GM21526 (cell line): ENCODE results near the gene BCL6B.
"Not testable (repeated sequence)": the region's sequence is repeated elsewhere in the genome, so short reads cannot be mapped to it uniquely, and the experiment has no call there.

Experiments used
- ATAC-seq: cut with Tn5 transposase; IDR thresholded peaks from one replicate; pipeline ENCODE4 v1.9.1; 2021; ENCODE audit warnings: moderate library complexity; ENCODE audit not compliant: unreplicated experiment, low FRiP score

The BCL6B gene, protein sequence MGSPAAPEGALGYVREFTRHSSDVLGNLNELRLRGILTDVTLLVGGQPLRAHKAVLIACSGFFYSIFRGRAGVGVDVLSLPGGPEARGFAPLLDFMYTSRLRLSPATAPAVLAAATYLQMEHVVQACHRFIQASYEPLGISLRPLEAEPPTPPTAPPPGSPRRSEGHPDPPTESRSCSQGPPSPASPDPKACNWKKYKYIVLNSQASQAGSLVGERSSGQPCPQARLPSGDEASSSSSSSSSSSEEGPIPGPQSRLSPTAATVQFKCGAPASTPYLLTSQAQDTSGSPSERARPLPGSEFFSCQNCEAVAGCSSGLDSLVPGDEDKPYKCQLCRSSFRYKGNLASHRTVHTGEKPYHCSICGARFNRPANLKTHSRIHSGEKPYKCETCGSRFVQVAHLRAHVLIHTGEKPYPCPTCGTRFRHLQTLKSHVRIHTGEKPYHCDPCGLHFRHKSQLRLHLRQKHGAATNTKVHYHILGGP

DNA sequence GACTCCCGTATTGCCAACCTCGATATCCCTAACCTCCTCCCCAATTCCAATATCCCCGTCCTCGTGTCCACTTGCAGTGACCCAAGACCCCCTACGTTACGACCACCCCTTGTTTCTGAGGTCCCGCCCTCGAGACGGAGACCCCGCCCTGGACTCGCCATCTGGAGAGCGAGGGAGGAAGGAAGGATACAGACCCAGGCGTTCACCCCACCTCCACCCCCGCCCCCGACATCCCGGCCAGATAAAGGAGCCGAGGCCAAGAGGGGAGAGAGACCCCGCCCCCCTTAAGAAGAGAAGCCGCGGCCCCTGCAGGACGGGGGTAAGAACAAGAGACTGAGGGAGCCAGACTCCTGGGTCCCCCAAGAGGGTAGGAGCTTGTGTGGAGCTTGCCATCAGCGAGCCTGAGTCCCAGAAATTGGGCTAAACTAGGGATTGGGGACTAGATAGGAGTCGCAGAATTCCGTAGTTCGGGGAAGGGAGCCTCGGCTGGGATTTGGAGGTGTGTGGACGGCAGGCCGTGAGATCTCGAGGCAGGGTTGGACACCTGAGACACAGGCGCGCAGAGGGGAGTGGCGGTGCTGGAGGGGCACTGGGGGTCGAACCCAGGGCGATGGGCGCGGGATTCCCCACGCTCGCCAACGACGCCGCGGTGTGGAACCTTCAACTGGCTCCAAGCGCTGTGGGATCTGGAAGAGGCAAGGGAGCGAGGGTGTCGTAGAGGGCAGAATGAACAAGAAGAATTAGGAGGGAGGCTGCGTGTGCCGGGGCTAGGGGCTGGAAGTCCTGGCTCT, at the start of gene BCL6B:
BCL6B (plus strand) TSS at position 270 of the 791 bp plus-strand sequence. CDS start 622 bp downstream, outside the sequence.
- no peak for ATAC-seq

DNA sequence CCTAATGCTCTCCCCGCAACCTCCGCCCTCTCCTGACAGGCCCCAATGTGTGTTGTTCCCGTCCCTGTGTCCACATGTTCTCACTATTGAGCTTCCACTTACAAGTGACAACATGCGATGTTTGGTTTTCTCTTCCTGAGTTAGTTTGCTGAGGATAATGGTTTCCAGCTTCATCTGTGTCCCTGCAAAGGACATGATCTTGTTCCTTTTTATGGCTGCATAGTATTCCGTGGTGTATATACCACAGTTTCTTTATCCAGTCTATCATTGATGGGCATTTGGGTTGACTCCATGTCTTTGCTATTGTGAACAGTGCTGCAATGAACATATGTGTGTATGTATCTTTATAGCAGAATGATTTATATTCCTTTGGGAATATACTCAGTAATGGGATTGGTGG, 43.4 kb upstream of the BCL6B start:
- not testable (repeated sequence) for ATAC-seq

DNA sequence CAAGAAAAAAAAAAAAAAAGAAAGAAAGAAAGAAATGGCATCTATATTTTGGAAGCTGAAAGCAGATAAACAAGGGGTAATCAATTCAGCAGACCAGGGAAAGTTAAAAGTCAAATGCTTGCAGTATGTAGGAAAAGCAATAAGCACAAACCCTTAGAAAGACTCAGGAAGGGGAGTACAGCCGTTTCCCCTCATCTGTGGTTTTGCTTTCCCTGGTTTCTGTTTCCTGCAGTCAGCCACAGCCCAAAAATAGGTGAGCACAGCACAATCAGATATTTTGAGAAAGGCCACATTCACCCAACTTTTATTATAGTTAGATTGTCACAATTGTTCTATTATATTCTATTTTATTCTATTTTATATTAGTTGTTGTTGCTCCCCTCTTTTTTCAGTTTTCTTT, 41.4 kb upstream of the BCL6B start:
- no peak for ATAC-seq

DNA sequence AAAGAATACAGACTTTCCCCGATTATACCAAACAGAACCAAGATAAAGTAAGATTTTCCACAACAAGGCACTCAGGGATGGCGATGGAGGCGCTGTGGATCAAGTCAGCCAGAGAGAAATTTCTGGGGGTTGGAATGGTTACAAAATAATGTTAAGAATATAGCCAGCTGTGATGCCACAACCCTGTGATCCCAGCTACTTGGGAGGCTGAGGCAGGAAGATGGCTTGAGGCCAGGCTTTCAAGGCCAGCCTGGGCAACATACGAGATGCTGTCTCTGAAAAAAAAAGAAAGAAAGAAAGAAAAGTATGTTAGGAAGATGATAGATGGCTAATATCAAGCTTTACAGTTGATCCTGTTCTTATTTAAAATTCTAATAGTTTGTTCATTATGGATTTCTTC, 37.6 kb upstream of the BCL6B start:
- no peak for ATAC-seq

DNA sequence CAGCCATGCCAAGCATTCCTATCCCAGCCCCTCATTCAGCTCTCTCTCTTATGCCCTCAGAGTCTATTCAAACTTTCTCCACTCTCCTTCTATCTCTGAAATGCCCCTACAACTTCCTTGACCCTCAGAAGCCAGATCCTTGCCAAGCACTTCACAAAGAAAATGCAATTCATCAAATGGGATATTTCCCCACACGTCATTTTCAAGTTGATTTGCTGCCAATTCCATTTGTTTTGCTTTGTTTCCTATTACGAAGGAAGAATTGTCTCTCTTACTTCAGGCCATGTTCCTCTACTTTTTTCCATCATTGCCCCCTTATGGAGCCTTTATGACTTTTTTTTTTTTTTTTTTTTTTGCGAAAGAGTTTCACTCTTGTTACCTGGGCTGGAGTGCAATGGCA, 36.2 kb upstream of the BCL6B start:
- no peak for ATAC-seq

DNA sequence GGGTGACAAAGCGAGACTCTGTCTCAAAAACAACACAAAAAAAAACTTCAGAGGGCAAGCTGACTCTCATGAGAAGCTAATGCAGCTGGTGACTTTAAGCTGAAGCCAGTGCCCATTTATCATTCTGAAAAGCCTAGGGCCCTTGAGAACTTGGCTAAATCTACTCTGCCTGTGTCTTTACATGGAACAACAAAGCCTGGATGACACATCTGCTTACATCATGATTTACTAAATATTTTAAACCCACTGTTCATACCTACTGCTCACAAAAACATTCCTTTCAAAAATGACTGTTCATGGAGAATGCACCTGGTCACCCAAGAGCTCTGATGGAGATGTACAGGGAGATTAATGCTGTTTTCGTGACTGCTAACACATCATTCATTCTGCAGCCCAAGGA, 33.1 kb upstream of the BCL6B start:
- ATAC-seq, result no peak

DNA sequence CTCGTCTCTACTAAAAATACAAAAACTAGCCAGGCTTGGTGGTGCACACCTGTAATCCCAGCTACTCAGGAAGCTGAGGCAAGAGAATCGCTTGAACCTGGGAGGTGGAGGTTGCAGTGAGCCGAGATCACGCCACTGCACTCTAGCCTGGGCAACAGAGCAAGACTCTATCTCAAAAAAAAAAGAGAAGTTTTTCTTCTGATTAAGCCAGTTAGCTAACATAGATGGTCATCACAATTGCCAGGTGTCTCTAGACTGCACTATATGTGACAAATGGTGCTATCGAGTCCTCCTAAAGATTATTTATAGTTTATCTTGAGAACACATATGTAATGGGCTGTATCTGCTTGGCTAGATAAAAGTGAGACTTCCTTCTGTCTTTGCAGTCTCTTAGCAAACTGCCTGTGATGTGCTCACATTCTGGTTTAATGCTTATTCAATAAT, 29.2 kb upstream of the BCL6B start:
- ATAC-seq, result not testable (repeated sequence)

DNA sequence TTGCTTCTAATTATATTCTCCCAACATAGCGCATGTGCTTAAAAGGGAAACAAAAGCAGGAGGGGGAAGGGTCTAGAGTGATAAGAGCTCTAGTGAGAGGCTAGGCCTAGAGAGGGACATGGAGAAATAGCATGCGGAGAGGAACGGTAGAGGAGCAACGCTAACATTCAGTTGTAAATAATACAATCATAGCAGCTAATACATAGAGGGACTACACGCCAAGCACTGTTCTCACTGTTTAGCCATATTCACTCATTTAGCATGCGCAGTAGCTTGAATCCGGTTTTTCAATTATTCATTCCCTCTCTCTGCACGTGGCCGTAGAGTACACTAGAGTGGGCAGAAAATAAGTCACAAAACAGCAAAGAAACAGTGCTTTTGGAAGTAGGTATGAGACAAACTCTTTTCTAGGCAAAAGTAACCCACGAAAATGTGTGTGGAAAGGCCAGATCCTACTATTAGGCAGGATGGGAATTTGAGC, 28.7 kb upstream of the BCL6B start:
- ATAC-seq, result no peak

DNA sequence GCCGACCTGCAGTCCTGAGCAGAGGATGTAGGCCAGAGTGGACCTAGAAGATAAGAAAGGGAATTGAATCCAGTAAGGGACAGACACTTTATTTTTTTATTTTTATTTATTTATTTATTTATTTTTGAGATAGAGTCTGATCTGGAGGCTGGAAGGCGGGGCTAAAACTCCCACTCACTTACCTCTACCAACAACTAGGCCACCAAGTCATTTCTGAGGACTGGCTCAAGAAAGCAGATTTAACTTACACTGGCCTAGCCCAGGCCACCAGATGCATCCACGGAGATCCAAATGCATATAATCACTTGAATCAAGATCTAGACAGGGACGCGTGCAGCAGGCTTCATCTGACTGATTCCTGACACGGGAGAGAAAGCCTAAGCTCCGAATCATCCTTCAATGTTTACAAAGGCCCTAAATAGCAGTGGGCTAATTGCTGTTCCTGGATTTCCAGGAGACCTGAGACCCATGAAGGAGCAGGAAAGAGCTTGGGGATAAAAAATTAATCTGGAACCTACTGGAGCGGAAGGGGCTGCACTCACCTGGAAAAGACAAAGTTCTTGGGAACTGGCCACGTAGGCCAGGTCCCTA, 28.1 kb upstream of the BCL6B start:
- no peak for ATAC-seq

DNA sequence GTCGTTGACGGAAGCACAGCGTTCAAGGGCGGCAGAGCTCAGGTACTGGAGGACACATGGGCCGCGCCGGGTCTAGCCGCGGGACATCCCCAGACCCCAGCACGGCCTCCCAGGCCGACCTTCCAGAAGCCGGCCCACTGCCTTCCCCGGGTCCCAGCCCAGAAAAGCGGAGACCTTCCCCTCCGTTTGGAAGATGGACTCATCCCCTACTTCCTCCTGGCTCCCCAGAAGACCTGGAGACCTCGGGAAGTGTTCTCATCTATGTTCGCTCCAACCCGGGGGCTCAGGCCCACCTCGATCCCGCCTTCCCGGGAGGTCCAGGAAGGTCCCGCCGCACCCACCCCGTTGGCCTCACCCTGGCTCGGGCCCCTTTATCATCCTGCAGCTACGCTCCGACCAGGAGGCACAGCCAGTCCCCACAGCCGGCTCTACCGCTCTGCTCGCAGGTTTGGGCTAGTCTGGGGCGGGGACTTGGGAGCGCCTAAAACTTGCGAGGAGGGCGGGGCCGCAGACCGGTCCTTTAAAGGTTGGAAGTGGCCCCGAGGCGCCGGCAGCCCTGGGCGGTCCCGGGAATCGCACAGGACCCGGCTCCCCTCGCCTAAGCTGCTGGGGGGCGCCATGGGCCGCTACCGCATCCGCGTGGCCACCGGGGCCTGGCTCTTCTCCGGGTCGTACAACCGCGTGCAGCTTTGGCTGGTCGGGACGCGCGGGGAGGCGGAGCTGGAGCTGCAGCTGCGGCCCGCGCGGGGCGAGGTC, 27.2 kb upstream of the BCL6B start, which contains the start of gene ALOX12:
ALOX12 (plus strand) TSS at position 550 of the 756 bp plus-strand sequence; CDS start at position 619, 69 bp downstream.
- no peak for ATAC-seq

DNA sequence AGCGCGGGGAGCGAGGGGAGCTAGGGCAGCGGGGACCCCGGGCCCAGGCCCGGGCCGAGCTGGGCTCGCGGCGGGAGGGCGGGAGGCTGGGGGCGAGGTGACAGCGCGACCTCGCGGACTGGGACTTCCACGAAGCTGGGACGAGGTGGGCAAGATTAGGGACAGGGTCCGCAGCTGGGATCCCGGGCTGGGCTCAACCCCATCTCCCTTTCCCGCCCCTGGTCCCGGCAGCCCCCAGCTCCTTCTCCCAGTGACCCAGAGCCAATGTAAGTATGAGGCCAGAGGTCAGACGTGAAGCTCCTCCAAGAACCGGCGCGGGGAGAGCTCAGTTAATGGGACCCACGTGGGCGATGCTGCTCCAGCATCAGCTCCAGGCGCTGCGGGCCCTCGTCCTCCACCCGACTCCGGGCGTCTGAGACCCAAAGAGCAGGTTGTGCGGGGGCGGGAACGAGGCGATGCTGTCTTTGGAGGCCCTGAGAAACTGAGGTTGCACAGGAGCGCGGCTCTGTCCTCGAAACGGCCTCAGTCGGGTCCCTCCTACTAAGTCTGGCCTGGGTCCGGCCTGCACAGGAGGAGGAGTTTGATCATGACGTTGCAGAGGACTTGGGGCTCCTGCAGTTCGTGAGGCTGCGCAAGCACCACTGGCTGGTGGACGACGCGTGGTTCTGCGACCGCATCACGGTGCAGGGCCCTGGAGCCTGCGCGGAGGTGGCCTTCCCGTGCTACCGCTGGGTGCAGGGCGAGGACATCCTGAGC, 26.4 kb upstream of the BCL6B start:
- ATAC-seq, result no peak

DNA sequence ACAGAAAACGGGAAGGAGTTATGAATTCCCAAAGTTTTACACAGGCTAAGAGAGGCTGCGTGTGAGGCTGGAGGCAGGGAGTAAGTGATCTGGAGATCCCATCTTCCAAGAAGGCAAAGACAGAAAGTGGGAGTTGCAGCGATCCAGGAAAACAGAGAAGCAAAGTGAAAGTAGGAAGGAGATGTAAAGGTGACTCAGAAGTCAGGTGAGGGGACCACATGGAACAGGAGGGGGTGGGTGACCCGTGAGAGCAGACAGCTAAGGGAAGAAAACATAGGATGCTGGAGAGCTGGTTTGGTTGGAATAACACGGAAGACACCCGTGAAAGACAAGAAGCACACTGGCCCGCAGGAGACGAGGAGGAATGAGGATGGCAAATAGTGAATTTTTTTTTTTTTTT, 25.7 kb upstream of the BCL6B start:
- no peak for ATAC-seq

DNA sequence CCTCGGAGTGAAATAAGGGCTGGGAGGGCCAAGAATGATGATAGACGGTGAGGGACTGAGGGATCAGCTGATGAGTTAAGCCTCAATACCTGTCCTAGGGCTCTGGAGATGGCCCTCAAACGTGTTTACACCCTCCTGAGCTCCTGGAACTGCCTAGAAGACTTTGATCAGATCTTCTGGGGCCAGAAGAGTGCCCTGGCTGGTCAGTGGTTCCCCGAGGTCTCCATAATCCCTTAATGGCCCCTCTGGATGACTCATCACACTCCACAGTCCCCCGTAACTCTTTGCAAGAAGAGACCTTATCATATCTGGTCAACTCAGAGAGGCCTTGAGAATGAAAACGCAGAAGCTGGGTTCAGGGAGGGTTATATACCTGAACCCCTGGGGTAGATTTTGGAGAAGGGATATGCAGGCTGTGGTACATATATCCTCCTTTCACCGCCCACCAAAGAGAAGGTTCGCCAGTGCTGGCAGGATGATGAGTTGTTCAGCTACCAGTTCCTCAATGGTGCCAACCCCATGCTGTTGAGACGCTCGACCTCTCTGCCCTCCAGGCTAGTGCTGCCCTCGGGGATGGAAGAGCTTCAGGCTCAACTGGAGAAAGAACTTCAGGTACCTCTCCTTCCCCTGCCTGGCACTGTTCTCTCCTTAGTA, 23.9 kb upstream of the BCL6B start:
- no peak for ATAC-seq

DNA sequence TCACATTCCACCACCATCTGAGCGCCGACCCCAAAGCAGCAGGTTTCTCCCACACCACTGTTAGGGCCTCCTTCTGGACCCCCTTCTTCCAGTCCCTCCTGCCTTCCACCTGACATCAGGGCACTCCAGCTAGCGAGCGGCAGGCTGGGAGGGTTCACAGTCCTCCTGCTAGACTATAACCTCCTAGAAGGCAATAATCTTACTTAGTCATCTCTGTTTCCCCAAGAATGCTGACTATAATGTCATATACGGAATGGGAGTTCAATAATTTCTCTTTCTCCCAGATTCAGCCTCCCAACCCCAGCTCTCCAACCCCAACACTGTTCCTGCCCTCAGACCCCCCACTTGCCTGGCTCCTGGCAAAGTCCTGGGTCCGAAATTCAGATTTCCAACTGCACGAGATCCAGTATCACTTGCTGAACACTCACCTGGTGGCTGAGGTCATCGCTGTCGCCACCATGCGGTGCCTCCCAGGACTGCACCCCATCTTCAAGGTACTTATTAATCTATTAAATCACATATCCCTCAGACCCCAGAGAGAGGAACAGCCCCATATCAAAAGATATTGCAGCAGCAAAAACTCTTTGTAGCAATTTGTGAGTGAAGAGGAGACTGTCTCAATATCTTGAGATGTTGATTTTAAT, 21.4 kb upstream of the BCL6B start:
- no peak for ATAC-seq

DNA sequence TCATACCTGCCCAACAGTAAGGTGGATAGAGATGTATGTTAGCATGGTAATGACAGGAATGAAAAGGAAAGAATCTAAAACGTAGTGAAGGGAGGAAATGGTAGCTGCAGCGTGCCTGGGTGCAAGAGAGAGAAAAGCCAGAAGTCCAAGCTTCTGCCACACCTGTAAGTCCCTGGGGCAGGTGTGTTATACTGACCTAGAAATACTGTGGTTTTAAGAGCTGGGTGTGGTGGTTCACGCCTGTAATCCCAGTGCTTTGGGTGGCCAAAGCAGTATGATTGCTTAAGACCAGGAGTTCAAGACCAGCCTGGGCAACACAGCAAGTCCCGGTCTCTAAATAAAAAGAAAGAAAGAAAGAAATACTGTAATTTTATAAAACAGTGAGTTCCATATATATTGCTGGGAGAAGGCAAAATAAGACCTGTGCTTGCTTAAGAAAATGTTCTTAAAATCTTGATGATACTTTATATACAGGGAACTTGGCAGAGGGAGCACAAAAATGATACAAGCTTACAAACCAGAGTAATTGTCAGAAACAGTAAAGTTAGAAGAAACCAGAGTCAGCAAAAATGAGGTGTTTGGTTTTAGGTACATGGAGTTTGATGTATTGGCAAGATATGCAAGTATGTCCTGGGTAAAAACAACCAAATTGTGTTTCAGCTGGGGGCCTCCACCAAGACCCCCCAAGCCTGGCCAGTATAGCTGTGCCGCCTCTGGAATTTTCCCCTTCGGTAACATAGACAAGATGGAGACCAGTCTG, 20.4 kb upstream of the BCL6B start:
- ATAC-seq, result no peak

DNA sequence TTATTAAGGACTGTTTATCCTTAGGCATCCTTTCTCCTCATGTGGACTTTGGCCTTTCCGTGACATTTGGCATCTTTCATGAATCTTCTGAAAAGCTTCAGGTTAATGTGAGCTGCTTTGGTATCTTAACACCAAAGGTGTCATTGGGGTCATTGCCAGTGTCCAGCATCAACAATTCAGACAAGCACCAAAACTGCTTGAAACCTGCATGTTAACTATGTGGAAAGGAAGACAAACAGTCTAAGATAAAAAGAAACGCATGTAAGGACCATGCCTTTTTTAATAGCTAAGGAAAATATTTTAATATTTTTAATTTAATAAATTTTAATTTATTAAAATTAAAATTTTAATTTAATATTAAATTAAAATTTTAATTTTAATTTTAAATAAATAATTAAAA, 19.1 kb upstream of the BCL6B start:
- ATAC-seq, result no peak

DNA sequence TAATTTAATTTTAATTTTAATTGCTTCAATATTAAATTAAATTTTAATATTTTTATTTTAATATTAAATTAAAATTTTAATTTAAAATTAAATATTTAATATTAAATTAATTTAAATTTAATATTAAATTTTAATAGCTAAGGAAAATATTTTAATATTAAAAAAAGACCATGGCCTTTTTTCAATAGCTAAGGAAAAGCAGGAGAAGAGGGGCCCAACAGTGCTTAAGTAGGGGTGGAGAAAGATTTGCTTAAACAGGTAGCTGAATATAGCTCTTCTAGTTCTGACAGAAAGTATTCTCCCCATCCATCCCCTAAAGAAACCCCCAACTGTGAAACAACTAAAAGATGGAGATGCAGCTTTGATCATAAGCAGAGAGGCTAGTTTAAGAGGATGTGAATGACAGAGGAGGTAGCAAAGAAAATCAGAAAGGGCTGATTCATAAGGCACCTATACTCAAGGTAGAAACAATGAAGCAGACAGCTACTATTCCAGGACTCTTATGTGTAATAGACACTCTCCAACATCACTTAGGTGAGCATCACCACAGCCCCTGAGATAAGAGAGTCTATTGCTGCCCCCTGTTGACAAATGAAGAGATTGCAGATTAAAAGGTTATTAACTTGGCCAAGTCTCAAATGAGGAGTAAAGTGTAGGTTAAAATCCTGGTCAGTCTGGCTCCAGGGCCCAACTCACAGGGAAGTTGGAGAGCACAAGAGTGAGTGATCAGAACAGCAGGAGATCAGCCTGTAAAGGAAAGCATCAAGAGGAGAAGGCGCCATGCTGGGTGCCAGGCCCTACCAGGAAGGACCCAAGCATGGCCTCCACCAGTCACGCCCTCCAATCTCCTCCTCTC, 18.2 kb upstream of the BCL6B start:
- no peak for ATAC-seq
